IMR-90 (cell line): ENCODE data around the gene CENPX. TPM values are rescaled to one million over a fixed set of nuclear protein-coding genes. Genes with fewer than 3 reads are reported as not detected.

ENCODE experiments used
- ATAC-seq: fragments of 200-7000 bp; cut with Tn5 transposase; 2 replicates; pipeline ENCODE4 v1.9.1; 2020; ENCODE audit warnings: low read depth, mild to moderate bottlenecking, moderate library complexity
- BruUV-seq: library from RNA; stranded (reverse); fragments of 400-500 nt; replicated peaks from 2 replicates; lab custom pipeline; 2021; lab: Mats Ljungman, UMichigan
- CTCF ChIA-PET: fragments of 300-600 bp; formaldehyde crosslinking; extraction: SDS; loops from one replicate; lab custom pipeline; 2021; ENCODE audit warnings: antibody characterized with exemption; lab: Yijun Ruan, JAX
- POLR2A ChIA-PET: fragments of 300-600 bp; sonication (Branson Sonifier 250); formaldehyde crosslinking; loops from one replicate; lab custom pipeline; 2022; ENCODE audit warnings: antibody characterized with exemption; ENCODE audit not compliant: unreplicated experiment; lab: Charles Lee
- DNase-seq: peaks from one replicate; pipeline ENCODE4 v3.0.0; 2013
- H2AFZ ChIP-seq: replicated peaks from 2 replicates; pipeline ENCODE3; 2013; ENCODE audit warnings: low read length, mild to moderate bottlenecking; ENCODE audit not compliant: poor library complexity
- H2AK5ac ChIP-seq: 2 replicates; pipeline ENCODE4 v1.6.1; 2013; ENCODE audit warnings: low read depth, low read length, inconsistent platforms
- H2AK9ac ChIP-seq: replicated peaks from 2 replicates; pipeline ENCODE3; 2013; ENCODE audit warnings: mild to moderate bottlenecking, low read depth, low read length, moderate library complexity; ENCODE audit not compliant: poor library complexity
- H2BK120ac ChIP-seq: 2 replicates; pipeline ENCODE4 v1.6.1; 2013; ENCODE audit warnings: low read depth, low read length, inconsistent platforms
- H2BK15ac ChIP-seq: 3 replicates; pipeline ENCODE4 v1.6.1; 2013; ENCODE audit warnings: low read depth, low read length, inconsistent platforms
- H2BK20ac ChIP-seq: 2 replicates; pipeline ENCODE4 v1.6.1; 2013; ENCODE audit warnings: low read depth, mild to moderate bottlenecking, inconsistent platforms, low read length, moderate library complexity
- H2BK5ac ChIP-seq: 2 replicates; pipeline ENCODE4 v1.6.1; 2013; ENCODE audit warnings: mild to moderate bottlenecking, low read depth, low read length, inconsistent platforms; ENCODE audit not compliant: poor library complexity, severe bottlenecking
- H3K14ac ChIP-seq: replicated peaks from 2 replicates; pipeline ENCODE4 v1.6.1; 2013; ENCODE audit warnings: low read depth, low read length, inconsistent platforms
- H3K18ac ChIP-seq: 2 replicates; pipeline ENCODE4 v1.6.1; 2013; ENCODE audit warnings: low read depth, low read length, control low read depth
- H3K23ac ChIP-seq: 2 replicates; pipeline ENCODE4 v1.6.1; 2013; ENCODE audit warnings: low read depth, low read length, inconsistent platforms
- H3K27ac ChIP-seq: 2 replicates; pipeline ENCODE4 v1.5.1; 2013; ENCODE audit warnings: mild to moderate bottlenecking, control low read depth, low read length; ENCODE audit not compliant: insufficient read depth
- H3K27me3 ChIP-seq: 2 replicates; pipeline ENCODE4 v1.6.1; 2013; ENCODE audit warnings: low read length; ENCODE audit not compliant: control insufficient read depth, insufficient read depth
- H3K36me3 ChIP-seq: 2 replicates; pipeline ENCODE4 v1.6.1; 2013; ENCODE audit warnings: low read length, mixed read lengths; ENCODE audit not compliant: control insufficient read depth, insufficient read depth
- H3K4ac ChIP-seq: 2 replicates; pipeline ENCODE4 v1.6.1; 2013; ENCODE audit warnings: low read depth, low read length, inconsistent platforms
- H3K4me1 ChIP-seq: 2 replicates; pipeline ENCODE4 v1.6.1; 2013; ENCODE audit warnings: low read length, mixed read lengths; ENCODE audit not compliant: control insufficient read depth, insufficient read depth
- H3K4me2 ChIP-seq: 2 replicates; pipeline ENCODE4 v1.6.1; 2013; ENCODE audit warnings: low read depth, mild to moderate bottlenecking, control low read depth, low read length, moderate library complexity
- H3K4me3 ChIP-seq: 2 replicates; pipeline ENCODE4 v1.5.1; 2013; ENCODE audit warnings: low read depth, mild to moderate bottlenecking, control low read depth, low read length, moderate library complexity; ENCODE audit not compliant: insufficient read depth
- H3K56ac ChIP-seq: 2 replicates; pipeline ENCODE4 v1.6.1; 2013; ENCODE audit warnings: low read length, inconsistent platforms; ENCODE audit not compliant: insufficient read depth; ENCODE audit errors: extremely low read depth
- H3K79me1 ChIP-seq, 2 experiments: 2 replicates each; pipeline ENCODE4 v1.6.1; 2013; ENCODE audit warnings: low read length in 2 of 2, inconsistent platforms in 1 of 2, low read depth in 1 of 2
- H3K9ac ChIP-seq: 2 replicates; pipeline ENCODE4 v1.6.1; 2013; ENCODE audit warnings: low read depth, low read length, control low read depth
- H3K9me1 ChIP-seq: 2 replicates; pipeline ENCODE4 v1.6.1; 2013; ENCODE audit warnings: low read length, inconsistent platforms; ENCODE audit not compliant: insufficient read depth
- H3K9me3 ChIP-seq: 2 replicates; pipeline ENCODE4 v1.6.1; 2013; ENCODE audit warnings: low read length; ENCODE audit not compliant: control insufficient read depth, insufficient read depth
- H4K20me1 ChIP-seq: 2 replicates; pipeline ENCODE4 v1.6.1; 2013; ENCODE audit warnings: low read length, inconsistent platforms; ENCODE audit not compliant: insufficient read depth
- H4K5ac ChIP-seq: 2 replicates; pipeline ENCODE4 v1.6.1; 2013; ENCODE audit warnings: mild to moderate bottlenecking, low read depth, low read length, control low read depth
- H4K8ac ChIP-seq, 2 experiments: 2 replicates each; pipeline ENCODE4 v1.6.1; 2013; ENCODE audit warnings: low read depth in 2 of 2, low read length in 2 of 2, control low read depth in 1 of 2, inconsistent platforms in 1 of 2
- H4K91ac ChIP-seq: 2 replicates; pipeline ENCODE4 v1.6.1; 2013; ENCODE audit warnings: low read depth, low read length, inconsistent platforms; ENCODE audit not compliant: insufficient read depth
- BHLHE40 ChIP-seq: fragments of 150-350 bp; IDR thresholded peaks from 2 replicates; pipeline ENCODE4 v1.6.1; 2016; ENCODE audit warnings: mild to moderate bottlenecking, low read depth, low read length
- CEBPB ChIP-seq: IDR thresholded peaks from 2 replicates; pipeline ENCODE4 v1.6.1; 2012; ENCODE audit warnings: low read depth, low read length, improper control_type of control experiment
- CHD1 ChIP-seq: IDR thresholded peaks from 2 replicates; pipeline ENCODE4 v1.6.1; 2012; ENCODE audit warnings: low read depth, low read length, improper control_type of control experiment
- FOS ChIP-seq: fragments of 150-350 bp; IDR thresholded peaks from 2 replicates; pipeline ENCODE4 v1.6.1; 2016; ENCODE audit warnings: low read depth, low read length
- MAFK ChIP-seq: IDR thresholded peaks from 2 replicates; pipeline ENCODE4 v1.6.1; 2012; ENCODE audit warnings: low read depth, low read length, improper control_type of control experiment
- MAZ ChIP-seq: IDR thresholded peaks from 2 replicates; pipeline ENCODE4 v1.6.1; 2012; ENCODE audit warnings: low read depth, mild to moderate bottlenecking, low read length, improper control_type of control experiment, moderate library complexity, borderline replicate concordance
- MXI1 ChIP-seq: IDR thresholded peaks from 2 replicates; pipeline ENCODE4 v1.6.1; 2012; ENCODE audit warnings: low read depth, mild to moderate bottlenecking, low read length, moderate library complexity, borderline replicate concordance
- NFE2L2 ChIP-seq: fragments of 150-350 bp; IDR thresholded peaks from 2 replicates; pipeline ENCODE4 v1.6.1; 2016; ENCODE audit warnings: low read depth, mild to moderate bottlenecking, low read length
- POLR2A ChIP-seq: IDR thresholded peaks from 2 replicates; pipeline ENCODE4 v1.6.1; 2012; ENCODE audit warnings: mild to moderate bottlenecking, low read depth, low read length
- RAD21 ChIP-seq: IDR thresholded peaks from 2 replicates; pipeline ENCODE4 v1.6.1; 2012; ENCODE audit warnings: low read length, improper control_type of control experiment
- RCOR1 ChIP-seq: IDR thresholded peaks from 2 replicates; pipeline ENCODE4 v1.6.1; 2012; ENCODE audit warnings: mild to moderate bottlenecking, low read length, improper control_type of control experiment; ENCODE audit not compliant: insufficient replicate concordance
- RFX5 ChIP-seq: IDR thresholded peaks from 2 replicates; pipeline ENCODE4 v1.8.0; 2012; ENCODE audit warnings: low read depth, mild to moderate bottlenecking, low read length, moderate library complexity
- SMC3 ChIP-seq: fragments of 150-350 bp; IDR thresholded peaks from 2 replicates; pipeline ENCODE4 v1.6.1; 2016; ENCODE audit warnings: low read depth, mild to moderate bottlenecking, antibody characterized with exemption, low read length, moderate library complexity
- WGBS, 2 experiments: methylation state at CpG; one replicate each; pipeline versions ENCODE4 v1.1.5 to v1.1.7; 2013; ENCODE audit warnings: missing lambda C conversion rate in 2 of 2; ENCODE audit not compliant: insufficient read length in 1 of 2; ENCODE audit errors: extremely low coverage in 2 of 2; 5-methylcytosine and 5-hydroxymethylcytosine counted together
- dilution Hi-C: fragments of 300-500 bp; cut with HindIII; formaldehyde crosslinking; loops from one replicate; pipeline ENCODE4 v1.14.3; 2018; ENCODE audit warnings: low sequenced_read_pairs; ENCODE audit not compliant: unreplicated experiment
- in situ Hi-C: fragments of 300-500 bp; cut with MboI; formaldehyde crosslinking; loops from 3 replicates; pipeline ENCODE4 v1.14.3; 2019; ENCODE audit warnings: low sequenced_read_pairs, inconsistent platforms, mixed read lengths
- intact Hi-C: fragments of 100-400 bp; cut with micrococcal nuclease; formaldehyde crosslinking; loops from 2 replicates; pipeline ENCODE4 v1.10.0; 2022
- polyA plus RNA-seq, 3 experiments: library from polyadenylated mRNA; depleted of rRNA; stranded (reverse); fragments of >200 nt; gene quantifications; 2 replicates each; pipeline ENCODE4 v1.2.3, GENCODE V29; 2012; ENCODE audit warnings: low replicate concordance in 1 of 3
- total RNA-seq: library from RNA; depleted of rRNA; stranded (reverse); fragments of >200 nt; gene quantifications from 2 replicates; pipeline ENCODE4 v1.2.3, GENCODE V29; 2012
- TF ChIP-seq, protein P1 (sequence below): conservative IDR thresholded peaks from 2 replicates; pipeline ENCODE4 v1.5.1; 2012; ENCODE audit warnings: mild to moderate bottlenecking, low read depth, low read length, improper control_type of control experiment
- TF ChIP-seq, protein P2 (sequence below): fragments of 150-350 bp; IDR thresholded peaks from 2 replicates; pipeline ENCODE4 v1.6.1; 2016; ENCODE audit warnings: low read depth, mild to moderate bottlenecking, low read length, moderate library complexity, borderline replicate concordance

Gene CENPX
- total and polyA plus RNA-seq, 2 of the 4 experiments (the other 2 are of a cell fraction): 44.8 to 86.8 TPM

DNA sequence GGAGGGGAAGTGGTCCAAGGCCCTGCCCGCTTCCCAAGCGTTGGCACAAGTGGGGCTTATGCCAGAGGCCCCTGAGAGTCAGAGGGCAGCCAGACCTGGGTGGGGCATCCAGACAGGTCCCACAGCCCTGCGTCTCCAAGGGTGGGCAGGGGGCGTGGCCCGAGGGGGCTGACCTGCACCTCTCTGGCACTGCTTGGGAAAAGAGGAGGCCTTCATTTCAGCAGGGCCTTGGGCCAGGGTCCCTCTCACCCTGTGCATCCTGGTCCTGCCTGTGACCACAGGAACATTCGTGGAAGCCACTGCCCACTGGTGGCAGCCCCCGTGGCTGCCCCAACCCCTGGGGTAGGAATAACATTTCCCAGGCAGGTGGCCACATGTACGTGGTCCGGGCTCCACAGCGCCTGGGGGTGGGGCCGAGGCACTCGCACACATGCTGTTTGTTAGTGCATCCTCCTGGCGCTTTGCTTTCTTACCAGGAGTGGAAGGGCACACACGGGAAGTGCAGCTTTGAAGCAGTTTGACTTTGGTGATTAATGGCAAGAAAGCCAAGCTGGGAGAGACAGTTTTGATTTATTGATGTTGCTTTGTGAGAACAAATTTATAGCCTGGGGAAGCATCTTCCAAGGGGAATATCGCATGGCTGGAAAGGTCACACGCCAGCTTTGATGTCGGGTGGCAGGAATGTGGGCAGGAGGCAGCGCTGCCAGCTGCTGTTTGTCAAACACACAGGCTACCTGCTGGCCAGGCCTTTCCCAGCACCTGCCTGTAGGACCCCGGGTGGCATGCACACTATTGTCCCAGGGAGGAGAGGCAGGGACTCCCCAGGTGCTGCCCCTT lies 4.3 kb downstream of the CENPX start:
- Histone ChIP-seq H2AK5ac (no peak overlapping the region; the same call in 1 of the 2 replicates), H3K4me1 (peaks cover 8% of the 10 kb centered on the region), H3K36me3 (peaks cover 6% of the 10 kb centered on the region; the same call in 1 of the 2 replicates), H3K4ac (no peak overlapping the region), H3K4me3 (no peak overlapping the region), H3K4me2 (no peak overlapping the region), H3K18ac (no peak overlapping the region), H2BK15ac (no peak overlapping the region), H3K14ac (no peak overlapping the region), H3K9me3 (no peaks in the 10 kb centered on the region), H4K5ac (no peak overlapping the region), H4K91ac (no peak overlapping the region), H4K20me1 (peaks cover 24% of the 10 kb centered on the region), H2BK120ac (no peak overlapping the region), H4K8ac (no peak overlapping the region), H2BK5ac (no peak overlapping the region), H3K9ac (no peak overlapping the region), H3K9me1 (no peaks in the 10 kb centered on the region), H2BK20ac (no peak overlapping the region), H3K56ac (no peak overlapping the region), H3K79me1 (peaks cover 6 to 32% of the 10 kb centered on the region in 2 experiments), H3K27me3 (no peaks in the 10 kb centered on the region), H3K23ac (no peak overlapping the region), H2AFZ (peak overlapping the region; percentile 21), H2AK9ac (peak overlapping the region; percentile 15), H3K27ac (no peak overlapping the region)
- intact Hi-C loops: no loop called here
- CTCF ChIA-PET: interaction anchor here (3.6 kb wide), 1 partner anchor 59 kb away, joined by 17 read pairs; no protein-coding TSS in a partner anchor
- in situ Hi-C loops: loop anchor here (5.0 kb wide), 1 partner anchor 51 kb away; no protein-coding TSS in a partner anchor
- 72% methylated on average over 5 of the region's 19 CpGs; no CpG with 5 or more reads in 1 of the 2 experiments for WGBS, 2 experiments
- ATAC-seq (no peak), DNase-seq (no peak)
- dilution Hi-C loops: no loop called here
- POLR2A ChIA-PET: no interaction called here
- no TSS peak for BruUV-seq
- TF ChIP-seq, protein P1, sequence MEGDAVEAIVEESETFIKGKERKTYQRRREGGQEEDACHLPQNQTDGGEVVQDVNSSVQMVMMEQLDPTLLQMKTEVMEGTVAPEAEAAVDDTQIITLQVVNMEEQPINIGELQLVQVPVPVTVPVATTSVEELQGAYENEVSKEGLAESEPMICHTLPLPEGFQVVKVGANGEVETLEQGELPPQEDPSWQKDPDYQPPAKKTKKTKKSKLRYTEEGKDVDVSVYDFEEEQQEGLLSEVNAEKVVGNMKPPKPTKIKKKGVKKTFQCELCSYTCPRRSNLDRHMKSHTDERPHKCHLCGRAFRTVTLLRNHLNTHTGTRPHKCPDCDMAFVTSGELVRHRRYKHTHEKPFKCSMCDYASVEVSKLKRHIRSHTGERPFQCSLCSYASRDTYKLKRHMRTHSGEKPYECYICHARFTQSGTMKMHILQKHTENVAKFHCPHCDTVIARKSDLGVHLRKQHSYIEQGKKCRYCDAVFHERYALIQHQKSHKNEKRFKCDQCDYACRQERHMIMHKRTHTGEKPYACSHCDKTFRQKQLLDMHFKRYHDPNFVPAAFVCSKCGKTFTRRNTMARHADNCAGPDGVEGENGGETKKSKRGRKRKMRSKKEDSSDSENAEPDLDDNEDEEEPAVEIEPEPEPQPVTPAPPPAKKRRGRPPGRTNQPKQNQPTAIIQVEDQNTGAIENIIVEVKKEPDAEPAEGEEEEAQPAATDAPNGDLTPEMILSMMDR: no peak
- TF ChIP-seq MXI1 (no peak), MAZ (no peak), BHLHE40 (no peak), SMC3 (no peak), RFX5 (no peak), CEBPB (no peak), FOS (no peak), RAD21 (no peak), NFE2L2 (no peak), POLR2A (no peak), RCOR1 (no peak), CHD1 (no peak), MAFK (no peak)
- TF ChIP-seq, protein P2, sequence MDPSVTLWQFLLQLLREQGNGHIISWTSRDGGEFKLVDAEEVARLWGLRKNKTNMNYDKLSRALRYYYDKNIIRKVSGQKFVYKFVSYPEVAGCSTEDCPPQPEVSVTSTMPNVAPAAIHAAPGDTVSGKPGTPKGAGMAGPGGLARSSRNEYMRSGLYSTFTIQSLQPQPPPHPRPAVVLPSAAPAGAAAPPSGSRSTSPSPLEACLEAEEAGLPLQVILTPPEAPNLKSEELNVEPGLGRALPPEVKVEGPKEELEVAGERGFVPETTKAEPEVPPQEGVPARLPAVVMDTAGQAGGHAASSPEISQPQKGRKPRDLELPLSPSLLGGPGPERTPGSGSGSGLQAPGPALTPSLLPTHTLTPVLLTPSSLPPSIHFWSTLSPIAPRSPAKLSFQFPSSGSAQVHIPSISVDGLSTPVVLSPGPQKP: no peak
